Activated CD4-positive, alpha-beta T cell treated with anti-CD3 and anti-CD28 coated beads, Interleukin-10, Interleukin-2, amounts not matched to agents 100 ng/mL and 50 ng/mL, durations not matched to agents 16 hours and 8 hours (primary cell): Measurements from ENCODE around the gene DLG2.
"Not testable (repeated sequence)": the region's sequence is repeated elsewhere in the genome, so short reads cannot be mapped to it uniquely, and the experiment has no call there.

Experiments
- DNase-seq: peaks from one replicate; pipeline ENCODE4 v3.0.0-alpha.2; 2020

The DLG2 gene

DNA sequence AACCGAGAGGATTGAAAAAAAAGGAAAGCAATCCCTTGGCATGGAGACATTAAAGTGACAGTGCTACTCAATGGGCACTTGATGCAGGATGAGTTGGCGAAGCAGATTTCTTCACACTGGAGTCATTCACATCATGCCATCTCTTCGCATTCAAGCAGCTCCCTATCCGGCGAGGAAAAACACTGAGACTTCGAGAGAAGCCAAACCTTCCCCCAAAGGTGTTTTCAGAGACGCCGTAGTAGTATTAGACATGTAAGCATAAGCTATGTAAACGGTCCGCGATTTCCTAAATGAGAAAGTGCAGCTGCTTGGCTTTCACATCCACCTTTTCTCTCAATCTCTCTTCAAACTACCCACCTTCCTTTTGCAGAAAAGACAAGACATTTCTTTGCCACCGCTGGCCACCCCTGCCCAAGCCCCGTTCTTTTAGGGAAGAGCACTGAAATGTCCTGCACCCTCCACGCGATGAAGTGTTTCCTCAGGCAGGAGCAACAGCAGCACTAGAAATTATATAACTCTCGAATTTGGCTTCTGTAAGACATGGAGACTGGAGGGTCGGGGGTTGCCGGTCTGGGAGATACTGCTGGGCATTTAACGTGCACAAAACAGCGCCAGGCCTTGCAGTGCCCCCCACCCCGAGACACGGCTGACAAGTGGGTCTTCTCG lies at the start of gene DLG2:
Gene DLG2 (minus strand): TSS at position 13 of the 666 bp plus-strand sequence.
- peak; percentile 32 for DNase-seq

DNA sequence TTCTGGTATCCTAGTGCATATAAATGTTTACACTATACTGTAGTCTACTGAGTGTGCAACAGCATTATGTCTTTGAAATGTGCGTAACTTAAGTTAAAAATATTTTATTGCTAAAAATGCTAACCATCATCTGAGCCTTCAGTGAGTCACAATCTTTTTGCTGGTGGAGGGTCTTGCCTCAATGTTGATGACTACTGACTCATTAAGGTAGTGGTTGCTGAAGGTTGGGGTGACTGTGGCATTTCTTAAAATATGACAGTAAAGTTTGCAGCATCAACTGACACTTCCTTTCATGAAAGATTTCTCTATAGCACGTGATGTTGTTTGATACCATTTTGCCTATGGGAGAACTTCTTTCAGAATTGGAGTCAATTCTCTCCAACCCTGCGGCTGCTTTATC lies 46.2 kb upstream of the DLG2 start:
- peak; percentile 66 for DNase-seq

DNA sequence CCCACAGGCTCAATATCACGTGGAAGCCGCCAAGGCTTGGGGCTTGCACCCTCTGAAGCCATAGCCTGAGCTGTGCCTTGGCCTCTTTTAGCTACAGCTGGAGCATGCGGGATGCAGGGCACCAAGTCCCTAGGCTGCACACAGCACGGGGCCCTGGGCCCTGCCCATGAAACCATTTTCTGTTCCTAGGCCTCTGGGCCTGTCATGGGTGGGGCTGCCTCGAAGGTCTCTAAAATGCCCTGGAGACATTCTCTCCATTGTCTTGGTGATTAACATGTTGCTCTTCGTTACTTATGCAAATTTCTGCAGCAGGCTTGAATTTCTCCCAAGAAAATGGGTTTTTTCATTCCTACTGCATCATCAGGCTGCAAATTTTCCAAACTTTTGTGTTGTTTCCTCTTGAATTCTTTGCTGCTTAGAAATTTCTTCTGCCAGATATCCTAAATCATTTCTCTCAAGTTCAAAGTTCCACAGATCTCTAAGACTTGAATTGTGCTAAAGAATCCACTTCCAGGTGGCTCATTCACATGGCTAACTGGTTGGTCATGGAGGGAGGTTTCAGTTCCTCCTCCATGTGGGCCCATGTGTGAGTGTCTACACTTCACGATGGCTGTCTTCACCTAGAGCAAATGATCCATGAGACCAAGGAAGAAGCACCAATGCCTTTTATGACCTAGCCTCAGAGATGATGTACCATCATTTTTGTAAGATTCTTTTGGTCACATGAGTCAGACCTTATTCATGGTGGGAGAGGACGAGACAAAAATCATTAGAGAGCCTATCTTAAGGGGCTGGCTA lies 45.2 kb upstream of the DLG2 start:
- DNase-seq, result no peak

DNA sequence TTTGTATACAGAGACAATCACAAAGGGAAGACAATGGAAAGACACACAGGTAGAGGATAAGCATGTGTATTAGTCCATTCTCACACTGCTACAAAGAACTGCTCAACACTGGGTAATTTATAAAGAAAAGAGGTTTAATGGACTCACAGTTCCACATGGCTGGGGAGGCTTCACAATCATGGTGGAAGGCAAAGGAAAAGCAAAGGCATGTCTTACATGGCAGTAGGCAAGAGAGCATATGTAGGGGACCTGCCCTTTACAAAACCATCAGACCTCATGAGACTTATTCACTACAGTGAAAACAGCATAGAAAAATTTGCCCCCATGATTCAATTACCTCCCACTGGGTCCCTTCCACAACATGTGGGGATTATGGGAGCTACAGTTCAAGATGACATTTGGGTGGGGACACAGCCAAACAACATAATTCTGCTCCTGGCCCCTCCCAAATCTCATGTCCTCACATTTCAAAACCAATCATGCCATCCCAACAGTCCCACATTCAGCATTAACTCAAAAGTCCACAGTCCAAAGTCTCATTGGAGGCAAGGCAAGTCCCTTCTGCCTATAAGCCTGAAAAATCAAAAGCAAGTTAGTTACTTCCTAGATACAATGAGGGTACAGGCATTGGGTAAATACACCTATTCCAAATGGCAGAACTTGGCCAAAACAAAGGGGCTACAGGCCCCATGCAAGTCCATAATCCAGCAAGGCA lies 44.0 kb upstream of the DLG2 start:
- not testable (repeated sequence) for DNase-seq

- no peak for DNase-seq
These were observed 41.0 kb upstream of the DLG2 start for GRCh38 chr11:85668157-85668556.

GRCh38 chr11:85666687-85667086 lies 39.5 kb upstream of the DLG2 start:
- DNase-seq, result no peak

- DNase-seq, result no peak
These were observed 38.6 kb upstream of the DLG2 start for GRCh38 chr11:85665733-85666132.

DNA sequence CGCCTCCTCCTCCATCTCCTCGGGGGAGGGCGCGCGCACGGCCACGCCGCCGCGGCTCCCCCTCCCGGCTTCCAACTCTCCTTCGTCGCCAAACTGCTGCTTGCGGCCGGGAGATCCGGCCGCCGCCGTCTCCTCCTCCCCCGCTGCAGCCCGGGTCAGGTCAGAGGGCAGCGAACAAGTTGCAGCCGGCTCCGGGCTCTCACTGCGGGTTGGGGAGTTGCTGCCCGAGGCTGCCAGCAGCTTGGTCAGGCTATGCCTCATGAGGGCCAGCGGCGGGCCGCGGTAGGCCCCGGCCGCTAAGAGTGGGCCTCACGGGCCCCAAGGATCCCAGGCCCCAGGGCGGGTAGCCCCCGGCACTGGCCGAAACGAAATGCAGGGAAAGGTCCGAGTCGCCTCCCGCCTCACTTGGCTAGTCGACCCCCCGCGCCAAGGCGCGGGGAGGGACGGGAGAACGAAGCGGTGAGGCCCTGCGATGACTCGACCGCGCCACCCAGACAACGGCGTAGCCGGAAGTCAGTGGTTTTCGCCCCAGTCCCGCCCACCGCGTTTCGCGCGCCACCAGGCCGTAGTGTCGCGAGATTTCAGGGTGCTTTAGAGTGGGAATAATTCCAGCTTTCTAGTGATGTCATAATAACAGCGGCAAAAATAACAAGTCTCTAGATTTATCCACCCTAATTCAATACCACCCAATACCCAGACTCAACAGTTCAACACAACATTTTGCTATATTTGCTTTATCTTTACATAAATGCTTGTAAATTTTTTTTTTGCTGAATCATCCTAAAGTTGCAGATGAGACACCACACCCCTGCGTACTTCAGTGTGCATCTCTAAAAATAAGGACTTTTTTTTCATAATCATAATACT lies 37.7 kb upstream of the DLG2 start, which contains the start of gene CREBZF:
Gene CREBZF (minus strand): TSS at position 515 of the 867 bp plus-strand sequence. CDS start 254 bp downstream, at position 261.
- DNase-seq, result peak; percentile 97

GRCh38 chr11:85663753-85664614 lies 36.8 kb upstream of the DLG2 start:
- DNase-seq, result peak; percentile 88

- peak; percentile 52 for DNase-seq
These were observed 36.1 kb upstream of the DLG2 start for GRCh38 chr11:85663080-85663752.

DNA sequence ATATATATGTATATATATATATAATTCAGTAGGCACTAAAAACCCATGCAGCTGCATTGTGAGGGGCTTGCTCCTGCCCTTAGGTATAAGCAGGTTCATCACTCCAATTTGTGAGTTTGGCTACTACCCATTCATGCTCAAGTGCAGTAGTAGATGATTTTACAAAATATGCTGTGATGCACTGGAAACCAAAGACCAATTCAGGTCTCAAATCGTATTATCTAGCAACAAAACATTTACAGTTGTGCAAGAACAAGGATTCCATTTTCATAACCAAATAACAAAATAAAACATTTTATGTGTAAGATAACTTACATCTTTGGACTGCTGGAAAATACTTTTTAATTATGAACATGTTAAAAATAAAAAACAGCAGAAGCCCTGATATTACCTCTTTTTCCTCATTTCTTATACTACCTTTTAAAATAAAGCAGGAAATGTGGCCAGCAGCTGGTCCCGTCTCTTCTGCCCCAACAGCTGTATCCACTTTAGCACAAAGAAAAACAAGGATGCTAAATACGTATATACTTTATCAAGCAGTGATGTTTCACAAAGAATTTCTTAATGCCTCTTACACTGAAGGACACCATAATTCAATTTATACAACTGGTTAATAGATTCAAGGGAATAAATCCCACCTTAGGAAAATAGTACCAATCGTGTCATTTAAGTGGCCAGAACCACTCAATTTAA lies 35.0 kb upstream of the DLG2 start:
- no peak for DNase-seq

DNA sequence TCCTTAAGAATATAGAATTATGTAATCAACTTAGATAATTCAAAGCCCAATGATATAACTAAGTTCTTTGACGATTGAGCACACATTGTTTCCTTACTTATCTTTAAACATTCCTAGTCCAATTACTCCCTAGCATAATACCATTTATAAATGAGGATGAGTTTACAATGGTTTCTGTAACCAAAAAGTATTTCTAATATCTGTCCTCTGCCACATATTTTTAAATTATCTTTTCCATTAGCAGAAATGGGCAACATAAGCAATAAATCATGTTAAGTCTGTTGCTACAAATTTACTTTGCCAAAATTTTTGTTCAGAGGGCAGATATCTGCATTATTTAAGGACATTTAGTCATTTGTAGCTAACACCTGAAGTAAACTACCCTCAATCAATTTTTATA lies 31.0 kb upstream of the DLG2 start:
- no peak for DNase-seq

- no peak for DNase-seq
These were observed 29.6 kb upstream of the DLG2 start for GRCh38 chr11:85656777-85657176.

- not testable (repeated sequence) for DNase-seq
These were observed 27.2 kb upstream of the DLG2 start for GRCh38 chr11:85654343-85654742.

GRCh38 chr11:85652786-85653447 lies 25.8 kb upstream of the DLG2 start:
- DNase-seq, result no peak

DNA sequence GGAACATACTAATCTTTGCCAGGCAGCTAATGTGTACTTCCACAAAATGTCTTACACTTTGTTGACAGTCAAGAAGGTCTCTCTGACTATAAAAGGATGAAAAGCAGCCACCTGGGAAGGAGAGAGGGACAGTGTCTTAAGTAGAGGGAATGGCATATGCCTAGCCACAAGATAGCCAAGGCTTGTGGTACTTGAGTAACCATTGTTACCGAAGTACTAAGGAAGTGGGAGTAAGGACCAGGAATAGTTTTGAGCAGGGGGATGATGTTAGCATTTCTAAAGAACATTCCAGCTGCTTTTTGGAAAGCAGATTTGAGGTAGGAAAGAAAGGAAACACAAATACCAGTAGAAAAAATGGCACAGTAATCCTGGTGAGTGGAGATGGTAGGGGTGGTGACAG lies 24.0 kb upstream of the DLG2 start:
- no peak for DNase-seq

DNA sequence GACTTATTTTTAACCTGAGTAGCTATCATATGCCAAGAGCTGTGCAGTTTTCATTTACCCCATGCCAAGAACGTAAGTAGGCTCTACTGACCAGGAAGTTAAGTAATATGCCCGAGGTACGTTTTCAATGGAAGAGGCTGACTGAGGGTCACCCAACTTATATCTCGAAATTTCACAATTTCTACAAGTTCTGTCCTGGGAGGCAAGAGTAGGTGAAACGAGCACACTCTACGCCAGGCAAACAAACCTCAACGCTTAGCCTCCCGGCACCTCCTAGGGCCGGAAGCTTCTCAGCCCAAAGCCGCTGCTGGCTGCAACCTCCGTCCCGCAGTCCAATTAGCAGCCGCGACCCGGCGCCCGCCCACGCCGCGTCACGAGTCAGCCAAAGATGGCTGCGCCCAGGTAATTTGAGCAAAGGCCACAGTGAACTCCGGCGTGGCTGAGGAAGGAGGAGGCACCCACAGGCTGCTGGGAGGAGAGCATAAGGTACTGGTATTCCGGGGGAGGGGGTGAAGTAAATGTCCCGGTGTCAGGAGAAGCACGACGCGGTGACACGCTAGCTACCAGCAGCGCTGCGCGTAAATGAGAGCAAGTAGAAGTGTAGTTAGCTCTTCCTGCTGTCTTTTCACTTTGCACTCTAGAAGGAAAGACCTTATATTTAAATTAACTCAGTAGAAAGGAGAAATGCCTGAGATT lies 20.6 kb upstream of the DLG2 start, which contains the start of gene TMEM126A:
Gene TMEM126A (plus strand): TSS at position 364 of the 696 bp plus-strand sequence. CDS start 2,289 bp downstream, outside the sequence.
- DNase-seq, result peak; percentile 94

GRCh38 chr11:85647078-85647477 lies 19.9 kb upstream of the DLG2 start:
- DNase-seq, result no peak

- no peak for DNase-seq
These were observed 16.1 kb upstream of the DLG2 start for GRCh38 chr11:85643191-85643614.
